ENCODE data around the gene HS1BP3. TPM values are rescaled to one million over a fixed set of nuclear protein-coding genes. Genes with fewer than 3 reads are reported as not detected.

The HS1BP3 gene
- total and polyA plus RNA-seq, 2 of the 13 experiments (the other 11 are each of a cell fraction or from before 2014, with no cell fraction given): 15.2 to 22.0 TPM

- peak; percentile 76; the same call in 1 of the 2 replicates for TF ChIP-seq ZBTB4 (CRISPR knock-in tag; IDR thresholded peaks at IDR 0.05; ENCODE audit: borderline replicate concordance)
- peak; percentile 94 for TF ChIP-seq PITX1 (CRISPR knock-in tag; IDR thresholded peaks at IDR 0.05)
- peak; percentile 97 for TF ChIP-seq FOXO1 (CRISPR knock-in tag; IDR thresholded peaks at IDR 0.05)
- TF ChIP-seq IRF9 (CRISPR knock-in tag; IDR thresholded peaks at IDR 0.05; ENCODE audit: borderline replicate concordance): peak; percentile 56
- TF ChIP-seq ZNF282 (IDR thresholded peaks at IDR 0.05; ENCODE audit: partially characterized antibody): no peak
- no peak; the same call in 1 of the 2 replicates for TF ChIP-seq ZXDC (CRISPR knock-in tag; IDR thresholded peaks at IDR 0.05)
- TF ChIP-seq ISX (CRISPR knock-in tag; conservative IDR thresholded peaks at IDR 0.05): no peak
- TF ChIP-seq ZNF496 (CRISPR knock-in tag; IDR thresholded peaks at IDR 0.05; ENCODE audit: insufficient replicate concordance): no peak
- TF ChIP-seq ZNF3 (CRISPR knock-in tag; IDR thresholded peaks at IDR 0.05): peak; percentile 83; the same call in 1 of the 2 replicates
- TF ChIP-seq ZSCAN22 (CRISPR knock-in tag; IDR thresholded peaks at IDR 0.05): peak; percentile 91
- TF ChIP-seq BCL3 (CRISPR knock-in tag; IDR thresholded peaks at IDR 0.05): no peak
- TF ChIP-seq ZNF749 (CRISPR knock-in tag; IDR thresholded peaks at IDR 0.05; ENCODE audit: borderline replicate concordance): peak; percentile 85; the same call in 1 of the 2 replicates
- TF ChIP-seq ZFP1 (CRISPR knock-in tag; IDR thresholded peaks at IDR 0.05): peak; percentile 79; the same call in 1 of the 2 replicates
- no peak for TF ChIP-seq RNF219 (CRISPR knock-in tag; IDR thresholded peaks at IDR 0.05)
- TF ChIP-seq FOXK1 (CRISPR knock-in tag; IDR thresholded peaks at IDR 0.05; ENCODE audit: borderline replicate concordance, low read depth): peak; percentile 87; the same call in 1 of the 2 replicates
- peak; percentile 55; the same call in 1 of the 2 replicates for TF ChIP-seq ZNF24 (IDR thresholded peaks at IDR 0.05)
- peak; percentile 83 for TF ChIP-seq DMAP1 (CRISPR knock-in tag; IDR thresholded peaks at IDR 0.05)
- peak; percentile 66; the same call in 1 of the 2 replicates for TF ChIP-seq IRX3 (CRISPR knock-in tag; IDR thresholded peaks at IDR 0.05; ENCODE audit: borderline replicate concordance, low read depth)
Observed at GRCh38 chr2:20676353-20677215, 25.7 kb upstream of the HS1BP3 start (continued).

Measured in HepG2 (cell line).